ENCODE measurements around the gene GAPDH. TPM values are rescaled to one million over a fixed set of nuclear protein-coding genes. Genes with fewer than 3 reads are reported as not detected.
"Not testable (repeated sequence)": the region's sequence is repeated elsewhere in the genome, so short reads cannot be mapped to it uniquely, and the experiment has no call there.

GAPDH gene
- total and polyA plus RNA-seq, 9 donors = 2,917 to 5,100 (median 4,217) TPM

DNA sequence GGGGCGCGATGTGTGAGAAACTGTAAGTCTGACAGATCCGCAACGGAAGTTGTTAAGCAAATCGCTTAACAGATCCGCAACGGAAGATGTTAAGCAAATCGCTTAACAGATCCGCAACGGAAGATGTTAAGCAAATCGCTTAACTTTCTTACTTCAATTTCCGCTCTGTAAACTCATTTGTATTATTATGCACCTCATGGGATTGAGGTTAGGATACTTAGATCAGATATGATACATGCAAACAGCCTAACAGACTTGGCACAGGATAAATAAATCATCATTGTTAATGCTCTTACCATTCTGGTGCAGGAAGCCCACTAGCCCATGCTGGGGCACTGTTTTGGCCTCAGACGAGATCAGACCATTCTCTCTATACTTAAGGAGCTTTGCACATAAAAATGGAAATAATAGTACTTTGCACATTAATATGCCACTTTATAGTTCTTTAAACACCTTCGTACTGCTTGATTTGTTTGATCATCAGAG lies 40.0 kb upstream of the GAPDH start:
- Histone ChIP-seq H3K9me3 (replicated peaks; ENCODE audit: control insufficient read depth, low read depth, low read length) (no peaks in the 10 kb centered on the region), H3K4me1 (ENCODE audit: control insufficient read depth, insufficient read depth, low read length) (peaks cover 14% of the 10 kb centered on the region), H3K27me3 (ENCODE audit: control insufficient read depth, insufficient read depth, low read length) (no peaks in the 10 kb centered on the region), H3K36me3 (ENCODE audit: control insufficient read depth, insufficient read depth, low read length) (peaks cover 30% of the 10 kb centered on the region), H3K4me3 (ENCODE audit: low read length) (peak overlapping the region; percentile 93), H3K27ac (ENCODE audit: low read length) (peak overlapping the region; percentile 85)
- no peak for DNase-seq
- WGBS (ENCODE audit: insufficient coverage) = no CpG with 5 or more reads among the region's 14 CpGs

DNA sequence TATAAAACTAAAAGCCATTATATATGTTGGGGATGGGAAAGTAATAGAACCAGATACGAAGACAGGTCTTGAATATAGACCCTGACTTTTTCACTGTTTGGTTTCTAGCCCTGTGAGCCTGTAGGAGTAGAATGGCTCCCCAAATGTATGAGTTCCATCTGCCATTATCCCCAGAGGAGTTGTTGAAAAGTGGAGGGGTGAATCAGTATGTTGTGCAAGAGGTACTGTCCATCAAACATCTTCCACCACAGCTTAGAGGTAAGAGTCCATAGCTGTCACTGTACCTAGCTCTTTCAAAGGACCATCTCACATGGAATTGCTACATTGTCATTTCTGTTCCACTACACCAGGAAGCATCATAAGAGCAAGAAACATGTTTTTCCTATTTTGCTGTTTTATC lies 39.3 kb upstream of the GAPDH start:
- peaks cover 37% of the 10 kb centered on the region for H3K36me3 ChIP-seq (ENCODE audit: control insufficient read depth, insufficient read depth, low read length)
- H3K4me3 ChIP-seq (ENCODE audit: low read length) = peak overlapping the region; percentile 93
- H3K4me1 ChIP-seq (ENCODE audit: control insufficient read depth, insufficient read depth, low read length) = peaks cover 14% of the 10 kb centered on the region
- WGBS (ENCODE audit: insufficient coverage) = no CpG with 5 or more reads among the region's 1 CpG
- H3K9me3 ChIP-seq (replicated peaks; ENCODE audit: control insufficient read depth, low read depth, low read length) = no peaks in the 10 kb centered on the region
- no peak for DNase-seq
- H3K27ac ChIP-seq (ENCODE audit: low read length) = no peak overlapping the region
- no peaks in the 10 kb centered on the region for H3K27me3 ChIP-seq (ENCODE audit: control insufficient read depth, insufficient read depth, low read length)

DNA sequence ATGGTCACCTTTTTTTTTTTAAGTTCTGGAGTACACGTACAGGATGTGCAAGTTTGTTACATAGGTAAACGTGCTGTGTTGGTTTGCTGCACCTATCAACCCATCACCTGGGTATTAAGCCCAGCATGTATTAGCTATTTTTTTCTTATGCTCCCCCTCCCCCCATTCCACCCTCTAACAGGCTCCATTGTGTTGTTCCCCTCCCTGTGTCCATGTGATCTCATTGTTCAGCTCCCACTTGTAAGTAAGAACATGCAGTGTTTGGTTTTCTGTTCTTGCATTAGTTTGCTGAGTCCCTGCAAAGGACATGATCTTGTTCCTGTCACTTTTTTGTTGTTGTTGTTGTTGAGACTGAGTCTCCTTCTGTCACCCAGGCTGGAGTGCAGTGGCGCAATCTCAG lies 37.0 kb upstream of the GAPDH start:
- not testable (repeated sequence) for H3K27ac ChIP-seq (ENCODE audit: low read length); H3K4me3 ChIP-seq (ENCODE audit: low read length); H3K27me3 ChIP-seq (ENCODE audit: control insufficient read depth, insufficient read depth, low read length); H3K9me3 ChIP-seq (replicated peaks; ENCODE audit: control insufficient read depth, low read depth, low read length); DNase-seq
- peaks cover 12% of the 10 kb centered on the region for H3K4me1 ChIP-seq (ENCODE audit: control insufficient read depth, insufficient read depth, low read length)
- WGBS (ENCODE audit: insufficient coverage) = no CpG with 5 or more reads among the region's 3 CpGs
- H3K36me3 ChIP-seq (ENCODE audit: control insufficient read depth, insufficient read depth, low read length) = peaks cover 41% of the 10 kb centered on the region

DNA sequence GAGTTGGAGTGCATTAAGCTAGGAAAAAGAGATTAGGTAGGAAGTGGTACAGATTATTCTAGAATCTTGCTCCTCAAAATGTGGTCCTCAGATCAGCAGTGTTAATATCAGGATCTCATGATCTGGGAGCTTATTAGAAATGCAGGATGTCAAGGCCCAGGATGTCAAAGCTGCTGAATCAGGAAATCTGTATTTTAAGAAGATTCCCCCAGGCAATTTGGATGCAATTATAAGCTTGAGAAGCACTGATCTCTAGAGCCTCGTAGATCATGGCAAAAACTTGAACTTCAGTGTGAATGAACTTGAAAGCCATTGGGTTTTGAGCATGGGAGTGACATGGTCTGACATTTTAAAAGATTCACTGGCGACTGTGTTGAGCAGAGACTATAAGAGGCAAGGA lies 33.9 kb upstream of the GAPDH start:
- DNase-seq = no peak
- peaks cover 45% of the 10 kb centered on the region for H3K36me3 ChIP-seq (ENCODE audit: control insufficient read depth, insufficient read depth, low read length)
- no peaks in the 10 kb centered on the region for H3K4me1 ChIP-seq (ENCODE audit: control insufficient read depth, insufficient read depth, low read length)
- no peaks in the 10 kb centered on the region for H3K9me3 ChIP-seq (replicated peaks; ENCODE audit: control insufficient read depth, low read depth, low read length)
- no peak overlapping the region for H3K4me3 ChIP-seq (ENCODE audit: low read length)
- no peaks in the 10 kb centered on the region for H3K27me3 ChIP-seq (ENCODE audit: control insufficient read depth, insufficient read depth, low read length)
- 80% methylated on average over 2 of the region's 2 CpGs for WGBS (ENCODE audit: insufficient coverage)
- H3K27ac ChIP-seq (ENCODE audit: low read length) = no peak overlapping the region

DNA sequence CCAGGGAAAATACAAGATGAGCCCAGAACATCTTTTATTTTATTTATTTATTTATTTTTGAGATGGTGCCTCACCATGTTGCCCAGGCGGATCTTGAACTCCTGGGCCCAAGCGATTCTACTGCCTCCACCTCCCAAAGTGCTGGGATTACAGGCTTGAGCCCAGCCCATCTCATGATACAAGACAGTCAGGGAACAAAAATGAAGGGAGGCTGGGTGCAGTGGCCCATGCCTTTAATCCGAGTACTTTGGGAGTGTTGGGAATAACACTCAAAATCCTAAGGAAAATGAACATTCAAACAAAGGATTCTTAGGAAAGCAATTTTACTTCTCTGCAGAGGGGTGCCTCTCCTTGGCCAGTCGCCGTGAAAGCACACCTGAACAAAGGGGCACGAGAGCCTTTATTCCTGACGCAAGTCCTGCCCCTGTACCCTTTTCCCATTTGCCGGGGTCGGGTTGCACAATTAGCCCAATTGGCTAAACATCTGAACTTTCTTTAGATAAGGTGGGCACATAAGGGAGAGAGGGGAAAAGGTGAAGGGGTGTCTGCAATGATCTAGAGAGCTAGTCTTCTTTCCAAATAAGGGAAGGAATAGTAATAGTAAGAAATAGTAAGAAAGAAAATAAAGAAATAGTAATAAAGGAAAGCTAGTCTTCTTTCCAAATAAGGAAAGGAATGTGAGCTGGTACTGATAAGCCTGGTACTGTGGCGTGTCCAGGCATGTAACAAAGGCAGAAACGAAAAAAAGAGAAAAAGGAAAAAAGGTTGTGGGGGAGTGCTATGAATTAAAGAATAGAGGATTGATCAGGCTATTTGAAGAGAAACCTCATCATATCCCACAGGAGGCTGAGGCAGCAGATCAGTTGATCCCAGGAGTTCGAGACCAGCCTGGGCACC lies 27.0 kb upstream of the GAPDH start:
- H3K27me3 ChIP-seq (ENCODE audit: control insufficient read depth, insufficient read depth, low read length) = no peaks in the 10 kb centered on the region
- WGBS (ENCODE audit: insufficient coverage) = 88% methylated on average over 7 of the region's 12 CpGs
- H3K4me3 ChIP-seq (ENCODE audit: low read length) = no peak overlapping the region
- H3K4me1 ChIP-seq (ENCODE audit: control insufficient read depth, insufficient read depth, low read length) = no peaks in the 10 kb centered on the region
- no peak overlapping the region for H3K27ac ChIP-seq (ENCODE audit: low read length)
- H3K9me3 ChIP-seq (replicated peaks; ENCODE audit: control insufficient read depth, low read depth, low read length) = no peaks in the 10 kb centered on the region
- peaks cover 42% of the 10 kb centered on the region for H3K36me3 ChIP-seq (ENCODE audit: control insufficient read depth, insufficient read depth, low read length)
- no peak for DNase-seq

DNA sequence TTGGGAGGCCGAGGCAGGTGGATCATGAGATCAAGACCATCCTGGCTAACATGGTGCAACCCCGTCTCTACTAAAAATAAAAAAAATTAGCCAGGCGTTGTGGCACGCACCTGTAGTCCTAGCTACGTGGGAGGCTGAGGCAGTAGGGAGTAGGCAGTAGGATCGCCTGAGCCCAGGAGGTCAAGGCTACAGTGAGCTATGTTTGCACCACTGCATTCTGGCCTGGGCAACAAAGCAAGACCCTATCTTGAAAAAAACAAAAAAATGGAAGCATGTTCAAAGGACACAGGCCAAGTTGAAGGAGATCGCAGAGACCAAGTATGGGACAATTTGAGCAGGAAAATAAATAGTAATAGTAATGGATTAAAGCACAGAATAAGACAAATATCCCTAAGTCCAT lies 26.2 kb upstream of the GAPDH start:
- Histone ChIP-seq H3K27ac (ENCODE audit: low read length) (no peak overlapping the region), H3K4me1 (ENCODE audit: control insufficient read depth, insufficient read depth, low read length) (no peaks in the 10 kb centered on the region), H3K9me3 (replicated peaks; ENCODE audit: control insufficient read depth, low read depth, low read length) (no peaks in the 10 kb centered on the region), H3K36me3 (ENCODE audit: control insufficient read depth, insufficient read depth, low read length) (peaks cover 49% of the 10 kb centered on the region), H3K27me3 (ENCODE audit: control insufficient read depth, insufficient read depth, low read length) (no peaks in the 10 kb centered on the region), H3K4me3 (ENCODE audit: low read length) (no peak overlapping the region)
- WGBS (ENCODE audit: insufficient coverage) = 92% methylated on average over 5 of the region's 7 CpGs
- no peak for DNase-seq

DNA sequence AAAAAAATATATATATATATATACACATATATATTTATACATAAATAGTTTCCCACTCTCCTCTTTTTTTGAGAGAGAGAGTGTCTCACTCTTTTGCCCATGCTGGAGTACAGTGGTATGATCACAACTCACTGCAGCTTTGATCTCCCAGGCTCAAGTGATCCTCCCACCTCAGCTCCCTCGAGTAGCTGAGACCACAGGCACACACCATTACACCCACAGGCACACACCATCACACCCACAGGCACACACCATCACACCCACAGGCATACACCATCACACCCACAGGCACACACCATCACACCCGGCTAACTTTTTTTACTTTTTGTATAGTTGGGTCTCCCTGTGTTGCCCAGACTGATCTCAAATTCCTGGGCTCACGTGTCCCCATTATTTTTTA lies 14.1 kb upstream of the GAPDH start:
- Histone ChIP-seq H3K4me1 (ENCODE audit: control insufficient read depth, insufficient read depth, low read length) (no peaks in the 10 kb centered on the region), H3K9me3 (replicated peaks; ENCODE audit: control insufficient read depth, low read depth, low read length) (no peaks in the 10 kb centered on the region), H3K27ac (ENCODE audit: low read length) (no peak overlapping the region), H3K36me3 (ENCODE audit: control insufficient read depth, insufficient read depth, low read length) (peaks cover 81% of the 10 kb centered on the region), H3K27me3 (ENCODE audit: control insufficient read depth, insufficient read depth, low read length) (no peaks in the 10 kb centered on the region), H3K4me3 (ENCODE audit: low read length) (no peak overlapping the region)
- no CpG with 5 or more reads among the region's 3 CpGs for WGBS (ENCODE audit: insufficient coverage)
- DNase-seq = no peak

DNA sequence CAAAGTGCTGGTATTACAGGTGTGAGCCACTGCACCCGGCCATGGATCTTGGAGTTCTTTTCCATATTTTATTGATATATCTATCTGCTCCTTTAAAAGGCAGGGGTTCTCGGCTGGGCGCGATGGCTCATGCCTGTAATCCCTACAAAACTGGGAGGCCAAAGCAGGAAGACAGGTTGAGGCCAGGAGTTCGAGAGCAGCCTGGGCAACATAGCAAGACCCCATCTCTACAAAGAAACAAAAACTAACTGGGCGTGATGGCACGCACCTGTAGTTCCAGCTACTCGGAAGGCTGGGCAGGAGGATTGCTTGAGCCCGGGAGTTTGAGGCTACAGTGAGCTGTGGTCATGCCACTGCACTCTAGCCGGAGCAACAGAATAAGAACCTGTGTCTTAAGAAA lies 12.1 kb upstream of the GAPDH start:
- no peak for DNase-seq
- no peak overlapping the region for H3K27ac ChIP-seq (ENCODE audit: low read length)
- 70% methylated on average over 4 of the region's 10 CpGs for WGBS (ENCODE audit: insufficient coverage)
- no peaks in the 10 kb centered on the region for H3K27me3 ChIP-seq (ENCODE audit: control insufficient read depth, insufficient read depth, low read length)
- no peaks in the 10 kb centered on the region for H3K9me3 ChIP-seq (replicated peaks; ENCODE audit: control insufficient read depth, low read depth, low read length)
- H3K4me3 ChIP-seq (ENCODE audit: low read length) = no peak overlapping the region
- no peaks in the 10 kb centered on the region for H3K4me1 ChIP-seq (ENCODE audit: control insufficient read depth, insufficient read depth, low read length)
- peaks cover 87% of the 10 kb centered on the region for H3K36me3 ChIP-seq (ENCODE audit: control insufficient read depth, insufficient read depth, low read length)

DNA sequence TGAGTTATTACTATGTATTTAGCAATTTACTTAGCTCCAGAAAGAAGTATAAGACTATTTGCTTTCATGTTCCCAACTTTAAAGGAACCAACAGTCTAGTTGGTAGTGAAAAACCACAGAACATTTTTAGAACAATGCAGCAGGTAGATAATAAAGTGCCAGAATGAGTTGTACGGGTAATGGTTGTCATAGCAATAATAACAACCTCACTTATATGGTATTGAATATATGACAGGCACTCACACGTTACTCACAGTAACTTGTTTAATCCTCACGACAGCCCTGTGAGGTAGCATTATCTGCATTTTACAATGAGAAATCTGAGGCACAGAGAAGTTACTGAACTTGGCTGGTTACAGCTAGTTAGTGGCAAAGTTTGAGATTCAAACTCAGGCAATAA lies 10.6 kb upstream of the GAPDH start:
- H3K36me3 ChIP-seq (ENCODE audit: control insufficient read depth, insufficient read depth, low read length) = peaks cover 93% of the 10 kb centered on the region
- DNase-seq = no peak
- no peaks in the 10 kb centered on the region for H3K27me3 ChIP-seq (ENCODE audit: control insufficient read depth, insufficient read depth, low read length)
- H3K27ac ChIP-seq (ENCODE audit: low read length) = no peak overlapping the region
- no peak overlapping the region for H3K4me3 ChIP-seq (ENCODE audit: low read length)
- H3K4me1 ChIP-seq (ENCODE audit: control insufficient read depth, insufficient read depth, low read length) = no peaks in the 10 kb centered on the region
- no CpG with 5 or more reads among the region's 3 CpGs for WGBS (ENCODE audit: insufficient coverage)
- H3K9me3 ChIP-seq (replicated peaks; ENCODE audit: control insufficient read depth, low read depth, low read length) = no peaks in the 10 kb centered on the region

DNA sequence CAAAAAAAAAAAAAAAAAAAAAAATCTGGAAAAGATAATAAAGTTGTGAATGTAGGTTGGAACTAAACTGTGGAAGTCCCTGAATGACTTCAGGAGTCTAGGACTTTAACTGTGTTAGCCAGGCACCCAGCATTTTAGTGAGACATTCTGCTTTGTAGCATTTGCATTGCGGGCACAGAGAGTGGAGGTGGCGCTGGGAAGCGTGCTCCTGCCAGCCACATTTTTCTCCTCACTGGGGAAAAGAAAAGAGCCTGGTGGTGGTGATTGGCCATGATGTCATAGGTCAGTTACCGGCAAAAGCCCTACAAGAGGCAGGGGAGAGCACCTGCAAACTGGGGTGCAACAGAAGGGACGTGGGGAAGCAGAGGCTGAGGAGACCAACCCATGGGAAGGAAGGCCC lies 9.7 kb upstream of the GAPDH start:
- WGBS (ENCODE audit: insufficient coverage) = 94% methylated on average over 3 of the region's 5 CpGs
- Histone ChIP-seq H3K36me3 (ENCODE audit: control insufficient read depth, insufficient read depth, low read length) (peaks cover 96% of the 10 kb centered on the region), H3K9me3 (replicated peaks; ENCODE audit: control insufficient read depth, low read depth, low read length) (no peaks in the 10 kb centered on the region), H3K4me1 (ENCODE audit: control insufficient read depth, insufficient read depth, low read length) (no peaks in the 10 kb centered on the region), H3K4me3 (ENCODE audit: low read length) (no peak overlapping the region), H3K27ac (ENCODE audit: low read length) (no peak overlapping the region), H3K27me3 (ENCODE audit: control insufficient read depth, insufficient read depth, low read length) (no peaks in the 10 kb centered on the region)
- no peak for DNase-seq
